Epithelial cell of esophagus (primary cell): ENCODE measurements around the gene GRIA4.

ENCODE experiments used
- DNase-seq: peaks from one replicate; pipeline ENCODE4 v3.0.0; 2010; ENCODE audit warnings: low read depth
- H3K4me3 ChIP-seq: 2 replicates; pipeline ENCODE4 v1.5.1; 2011; ENCODE audit warnings: mild to moderate bottlenecking, low read length, control low read depth
- TF ChIP-seq, protein P1 (sequence below): IDR thresholded peaks from 2 replicates; pipeline ENCODE4 v1.5.1; 2011; ENCODE audit warnings: low read depth, mild to moderate bottlenecking, low read length, control low read depth, inconsistent platforms; ENCODE audit not compliant: insufficient read depth; ENCODE audit errors: missing control alignments

Gene GRIA4

DNA sequence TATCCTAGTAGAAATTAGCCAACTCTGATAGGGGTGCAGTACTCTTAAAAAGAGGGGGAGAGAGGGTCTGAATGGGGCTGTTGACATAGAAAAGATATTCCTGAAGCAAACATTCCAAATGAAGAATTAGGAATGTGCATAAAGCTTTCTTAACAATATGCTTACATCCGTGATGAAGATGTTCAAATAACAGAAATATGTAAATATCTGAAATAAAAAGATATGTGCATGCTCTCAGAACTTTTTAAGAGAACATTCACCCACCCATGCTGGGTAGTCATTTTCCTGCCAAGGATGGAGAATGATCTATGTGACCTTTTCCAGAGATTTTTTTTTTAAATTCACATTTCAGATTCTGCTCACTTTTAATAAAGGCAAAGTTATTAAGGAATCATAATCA is 80.6 kb downstream of the GRIA4 start:
- H3K4me3 ChIP-seq: no peak overlapping the region

DNA sequence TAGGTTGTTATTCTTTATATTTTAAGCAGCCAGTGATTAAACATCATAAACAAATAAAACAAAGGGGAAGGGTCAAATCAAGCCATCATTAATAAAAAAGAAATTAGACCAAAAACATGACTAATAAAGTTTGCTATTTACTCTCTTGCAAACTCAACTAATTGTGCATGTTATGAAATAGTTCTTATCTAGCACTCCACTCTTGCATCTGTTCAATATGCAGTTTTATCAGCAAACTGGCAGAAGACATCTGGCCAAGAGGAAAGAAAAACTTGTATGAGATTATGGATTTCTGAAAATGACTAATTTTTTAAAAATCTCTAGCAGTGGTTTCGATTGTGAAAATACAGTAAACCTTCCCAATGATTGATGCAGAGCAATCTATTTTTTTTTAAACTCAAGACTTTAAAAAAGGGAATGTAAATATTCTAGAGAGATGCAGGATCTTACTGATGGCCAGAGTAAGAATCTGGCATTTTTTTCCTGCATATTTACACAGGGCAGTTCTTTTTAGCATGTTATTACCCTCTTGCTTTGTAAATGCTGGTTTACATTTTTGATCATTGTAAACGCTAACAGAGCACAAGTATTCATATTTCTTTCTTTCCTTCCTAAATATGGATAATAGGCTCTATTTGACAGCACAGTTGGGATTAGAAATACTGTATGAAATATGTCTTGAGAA is 83.3 kb downstream of the GRIA4 start:
- DNase-seq: no peak
- TF ChIP-seq, protein P1, sequence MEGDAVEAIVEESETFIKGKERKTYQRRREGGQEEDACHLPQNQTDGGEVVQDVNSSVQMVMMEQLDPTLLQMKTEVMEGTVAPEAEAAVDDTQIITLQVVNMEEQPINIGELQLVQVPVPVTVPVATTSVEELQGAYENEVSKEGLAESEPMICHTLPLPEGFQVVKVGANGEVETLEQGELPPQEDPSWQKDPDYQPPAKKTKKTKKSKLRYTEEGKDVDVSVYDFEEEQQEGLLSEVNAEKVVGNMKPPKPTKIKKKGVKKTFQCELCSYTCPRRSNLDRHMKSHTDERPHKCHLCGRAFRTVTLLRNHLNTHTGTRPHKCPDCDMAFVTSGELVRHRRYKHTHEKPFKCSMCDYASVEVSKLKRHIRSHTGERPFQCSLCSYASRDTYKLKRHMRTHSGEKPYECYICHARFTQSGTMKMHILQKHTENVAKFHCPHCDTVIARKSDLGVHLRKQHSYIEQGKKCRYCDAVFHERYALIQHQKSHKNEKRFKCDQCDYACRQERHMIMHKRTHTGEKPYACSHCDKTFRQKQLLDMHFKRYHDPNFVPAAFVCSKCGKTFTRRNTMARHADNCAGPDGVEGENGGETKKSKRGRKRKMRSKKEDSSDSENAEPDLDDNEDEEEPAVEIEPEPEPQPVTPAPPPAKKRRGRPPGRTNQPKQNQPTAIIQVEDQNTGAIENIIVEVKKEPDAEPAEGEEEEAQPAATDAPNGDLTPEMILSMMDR: no peak
- no peak overlapping the region for H3K4me3 ChIP-seq

More for the DNA sequence above, 80.6 kb downstream of the GRIA4 start:
- TF ChIP-seq, protein P1: no peak
- no peak for DNase-seq

DNA sequence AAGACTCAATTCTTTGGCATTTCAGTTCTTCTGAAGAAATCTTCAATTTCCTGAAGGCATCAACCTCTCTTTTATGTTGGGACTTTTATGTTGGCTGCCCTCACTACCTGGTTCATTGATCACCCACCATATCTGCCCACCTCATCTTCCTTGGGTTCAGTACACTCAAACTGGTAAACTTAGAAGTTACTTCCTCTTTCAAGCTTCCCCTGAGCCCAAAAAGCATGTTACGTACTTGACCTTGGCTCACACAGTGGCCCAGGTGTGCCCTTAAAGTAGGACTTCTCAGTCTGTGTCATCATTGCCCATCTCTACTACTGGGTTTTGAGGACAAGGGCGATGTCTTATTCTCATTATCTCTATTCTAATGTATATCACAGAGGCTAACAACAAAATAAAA is 86.1 kb downstream of the GRIA4 start:
- H3K4me3 ChIP-seq: no peak overlapping the region
- TF ChIP-seq, protein P1: no peak
- no peak for DNase-seq

DNA sequence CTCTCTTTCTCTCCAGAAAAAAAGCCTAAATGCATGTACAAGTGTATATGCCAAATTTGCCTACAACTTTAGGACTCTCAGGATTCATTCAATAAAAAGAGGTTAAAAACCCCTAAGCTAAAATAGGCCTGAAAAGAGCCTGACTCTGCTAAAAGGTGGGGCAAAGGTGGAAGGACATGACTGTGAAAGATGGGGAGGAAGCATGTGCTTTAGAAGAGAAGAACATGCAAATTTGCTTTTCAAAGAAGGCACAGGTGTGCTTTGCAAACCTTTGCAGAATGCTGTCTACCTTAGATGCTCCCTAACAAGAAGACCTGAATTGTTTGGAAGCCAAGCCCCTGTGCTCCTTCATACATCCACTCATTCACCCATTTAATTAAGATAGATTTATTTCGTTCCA is 87.4 kb downstream of the GRIA4 start:
- TF ChIP-seq, protein P1: no peak
- H3K4me3 ChIP-seq: no peak overlapping the region
- no peak for DNase-seq

DNA sequence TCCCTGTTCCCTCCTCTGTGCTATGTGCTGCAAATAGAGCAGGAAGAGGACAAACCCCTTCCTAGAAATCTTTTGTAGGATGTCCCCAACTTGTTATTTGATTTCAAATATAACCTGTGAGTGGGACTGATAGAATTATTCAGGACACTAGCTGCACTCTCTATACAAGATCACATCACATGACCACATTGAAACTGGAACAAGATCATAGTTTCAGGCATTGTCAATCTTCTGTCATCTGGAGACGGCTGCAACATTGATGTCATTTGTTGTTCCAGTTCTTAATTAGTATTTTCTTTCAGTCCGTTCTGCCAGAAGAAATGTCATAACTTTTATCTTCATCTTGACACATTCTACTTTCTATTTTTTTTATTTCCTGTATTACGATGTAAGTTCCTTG is 89.3 kb downstream of the GRIA4 start:
- TF ChIP-seq, protein P1: no peak
- H3K4me3 ChIP-seq: no peak overlapping the region
- no peak for DNase-seq

DNA sequence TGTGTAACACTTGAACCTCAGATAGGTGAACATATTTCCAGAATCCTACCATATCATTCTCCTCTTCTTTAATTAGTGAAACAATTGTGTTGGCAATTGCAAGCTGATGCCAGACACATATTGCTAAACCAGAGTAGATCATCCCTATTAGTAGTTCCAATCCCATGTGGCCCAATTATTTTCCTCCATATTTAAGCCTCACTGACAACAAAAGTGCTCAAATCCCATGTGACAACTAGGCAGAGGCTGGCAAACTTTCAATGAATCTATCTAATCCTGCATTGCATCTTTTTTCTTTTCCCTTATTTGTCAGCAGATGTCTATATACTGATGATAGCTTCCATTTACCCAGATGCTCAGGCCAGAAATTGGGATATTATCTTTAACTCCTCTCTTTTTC is 90.4 kb downstream of the GRIA4 start:
- DNase-seq: no peak
- TF ChIP-seq, protein P1: no peak
- H3K4me3 ChIP-seq: no peak overlapping the region

DNA sequence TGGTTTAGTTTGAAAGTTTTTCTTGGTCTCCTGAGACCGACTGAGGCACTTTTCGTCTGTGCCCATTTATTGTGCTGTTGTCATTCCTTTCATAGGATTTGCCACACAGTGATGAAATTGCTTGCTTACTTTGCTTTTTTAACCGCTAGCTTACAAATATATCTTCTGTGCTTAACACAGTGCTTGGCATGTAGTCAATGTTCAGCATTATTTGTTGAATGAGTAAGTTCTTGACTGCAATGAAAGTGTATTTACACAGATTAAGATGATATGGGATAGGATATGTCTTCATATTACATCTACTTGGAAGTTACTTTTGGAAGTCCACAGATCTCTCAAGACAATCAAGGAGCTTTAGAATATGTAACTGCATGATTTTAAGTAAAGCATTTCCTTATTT is 91.2 kb downstream of the GRIA4 start:
- TF ChIP-seq, protein P1: no peak
- H3K4me3 ChIP-seq: no peak overlapping the region
- DNase-seq: no peak
